ENCODE results near the gene RING1.
"Not testable (repeated sequence)": the region's sequence is repeated elsewhere in the genome, so short reads cannot be mapped to it uniquely, and the experiment has no call there.

The RING1 gene

DNA sequence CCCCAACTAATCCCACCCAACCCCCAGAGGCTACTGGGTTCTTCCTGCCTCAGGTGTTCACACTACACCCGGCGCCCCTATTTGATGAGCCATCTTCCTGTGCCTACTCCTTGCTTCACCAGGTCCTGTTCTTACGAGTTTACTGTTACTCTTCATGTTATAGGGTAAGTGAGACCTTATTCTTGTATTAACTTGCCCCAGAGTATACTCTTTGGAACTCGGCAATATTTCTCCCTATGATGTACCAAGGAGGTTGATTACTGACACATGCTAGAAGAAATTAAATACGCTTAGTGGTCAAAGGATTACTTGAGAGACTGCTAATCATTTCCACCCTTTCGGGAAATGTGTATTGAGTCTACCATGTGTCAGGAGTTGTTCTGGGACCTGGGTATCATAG, 8.9 kb downstream of the RING1 start:
- no peak overlapping the region for H3K27ac ChIP-seq (ENCODE audit: low read depth in 2 of 2, low read length in 2 of 2)
- H3K4me3 ChIP-seq (ENCODE audit: low read length in 2 of 2) = no peak overlapping the region
- peaks cover 10 to 25% of the 10 kb centered on the region in 2 donors for H3K27me3 ChIP-seq (ENCODE audit: control insufficient read depth in 2 of 2, insufficient read depth in 2 of 2, low read length in 2 of 2)
- peaks cover 5 to 12% of the 10 kb centered on the region in 2 donors for H3K4me1 ChIP-seq (ENCODE audit: control insufficient read depth in 2 of 2, insufficient read depth in 2 of 2, low read length in 2 of 2)
- no peaks in the 10 kb centered on the region for H3K36me3 ChIP-seq (ENCODE audit: control insufficient read depth in 2 of 2, insufficient read depth in 2 of 2, low read length in 2 of 2)
- no peaks in the 10 kb centered on the region for H3K9me3 ChIP-seq (ENCODE audit: control insufficient read depth in 2 of 2, low read length in 2 of 2)
- H3K9ac ChIP-seq (ENCODE audit: low read depth in 1 of 2, low read length in 2 of 2) = no peak overlapping the region

DNA sequence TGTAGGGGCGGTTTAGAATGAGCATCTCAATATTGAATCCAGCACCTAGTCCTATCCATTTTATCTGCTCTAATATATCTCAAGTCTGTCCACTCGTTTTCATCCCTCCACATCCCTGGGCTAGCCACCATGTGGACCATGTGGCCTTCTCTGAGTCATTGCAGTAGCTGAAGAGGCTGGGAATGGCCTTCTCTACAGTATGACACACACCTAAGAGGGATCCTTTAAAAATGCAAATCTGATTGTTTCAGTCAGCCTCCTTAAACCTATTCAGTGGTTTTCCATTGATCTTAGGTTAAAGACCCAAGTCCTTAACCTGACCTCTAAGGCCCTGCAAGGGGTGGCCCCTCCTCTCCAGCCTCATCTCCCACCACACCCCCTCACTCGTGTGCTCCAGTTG, 9.4 kb downstream of the RING1 start:
- Histone ChIP-seq H3K9ac (ENCODE audit: low read depth in 1 of 2, low read length in 2 of 2) (no peak overlapping the region), H3K4me1 (ENCODE audit: control insufficient read depth in 2 of 2, insufficient read depth in 2 of 2, low read length in 2 of 2) (peaks cover 5 to 11% of the 10 kb centered on the region in 2 donors), H3K27me3 (ENCODE audit: control insufficient read depth in 2 of 2, insufficient read depth in 2 of 2, low read length in 2 of 2) (peaks cover 10 to 22% of the 10 kb centered on the region in 2 donors), H3K4me3 (ENCODE audit: low read length in 2 of 2) (no peak overlapping the region), H3K9me3 (ENCODE audit: control insufficient read depth in 2 of 2, low read length in 2 of 2) (no peaks in the 10 kb centered on the region), H3K36me3 (ENCODE audit: control insufficient read depth in 2 of 2, insufficient read depth in 2 of 2, low read length in 2 of 2) (no peaks in the 10 kb centered on the region), H3K27ac (ENCODE audit: low read depth in 2 of 2, low read length in 2 of 2) (no peak overlapping the region)

DNA sequence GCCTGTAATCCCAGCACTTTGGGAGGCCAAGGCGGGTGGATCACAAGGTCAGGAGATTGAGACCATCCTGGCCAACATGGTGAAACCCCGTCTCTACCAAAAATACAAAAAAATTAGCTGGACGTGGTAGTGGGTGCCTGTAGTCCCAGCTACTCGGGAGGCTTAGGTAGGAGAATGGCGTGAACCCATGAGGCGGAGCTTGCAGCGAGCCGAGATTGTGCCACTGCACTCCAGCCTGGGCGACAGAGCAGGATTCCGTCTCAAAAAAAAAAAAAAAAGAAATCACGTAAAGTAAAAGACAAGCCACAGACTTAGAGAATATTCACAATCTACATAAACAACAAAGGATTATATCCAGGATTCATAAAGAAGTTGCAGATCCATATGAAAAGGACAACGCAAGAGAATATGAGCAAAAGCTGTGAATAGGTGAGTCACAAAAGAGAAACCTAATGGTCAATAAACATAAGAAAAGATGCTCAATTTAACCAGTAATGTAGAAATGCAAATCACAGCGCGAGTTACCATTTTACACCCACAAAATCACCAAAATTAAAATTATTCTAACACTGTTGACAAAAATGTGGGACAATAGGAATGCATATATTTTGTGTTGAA, 18.3 kb downstream of the RING1 start:
- not testable (repeated sequence) for H3K4me1 ChIP-seq (ENCODE audit: control insufficient read depth in 2 of 2, insufficient read depth in 2 of 2, low read length in 2 of 2); H3K36me3 ChIP-seq (ENCODE audit: control insufficient read depth in 2 of 2, insufficient read depth in 2 of 2, low read length in 2 of 2); H3K9ac ChIP-seq (ENCODE audit: low read depth in 1 of 2, low read length in 2 of 2); H3K9me3 ChIP-seq (ENCODE audit: control insufficient read depth in 2 of 2, low read length in 2 of 2); H3K4me3 ChIP-seq (ENCODE audit: low read length in 2 of 2); H3K27me3 ChIP-seq (ENCODE audit: control insufficient read depth in 2 of 2, insufficient read depth in 2 of 2, low read length in 2 of 2); H3K27ac ChIP-seq (ENCODE audit: low read depth in 2 of 2, low read length in 2 of 2)

DNA sequence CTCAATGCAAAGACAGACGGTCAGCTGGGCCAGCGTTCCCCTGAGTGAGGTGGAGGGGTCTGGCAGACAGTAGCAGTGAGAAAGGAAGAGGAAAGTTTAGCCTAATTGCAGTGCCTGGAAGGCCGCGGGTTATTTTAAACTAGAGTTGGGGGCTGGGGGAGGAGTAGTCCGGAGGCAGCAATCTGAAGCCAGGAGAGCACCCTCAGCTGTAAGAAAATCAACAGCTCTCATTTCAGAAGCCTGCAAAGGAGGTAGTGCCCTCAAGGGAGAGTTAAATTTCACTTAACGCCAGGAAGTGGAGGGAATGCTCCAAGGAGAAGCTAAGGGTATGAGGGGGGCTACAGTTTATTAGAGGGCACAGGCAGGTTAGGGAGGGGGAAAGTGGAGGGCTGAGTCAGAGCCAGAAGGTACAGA, 26.9 kb downstream of the RING1 start:
- Histone ChIP-seq H3K9me3 (ENCODE audit: control insufficient read depth in 2 of 2, low read length in 2 of 2) (no peaks in the 10 kb centered on the region), H3K27me3 (ENCODE audit: control insufficient read depth in 2 of 2, insufficient read depth in 2 of 2, low read length in 2 of 2) (peaks cover 3 to 9% of the 10 kb centered on the region in 2 donors), H3K9ac (ENCODE audit: low read depth in 1 of 2, low read length in 2 of 2) (no peak overlapping the region), H3K27ac (ENCODE audit: low read depth in 2 of 2, low read length in 2 of 2) (no peak overlapping the region), H3K4me1 (ENCODE audit: control insufficient read depth in 2 of 2, insufficient read depth in 2 of 2, low read length in 2 of 2) (no peaks in the 10 kb centered on the region), H3K36me3 (ENCODE audit: control insufficient read depth in 2 of 2, insufficient read depth in 2 of 2, low read length in 2 of 2) (no peaks in the 10 kb centered on the region), H3K4me3 (ENCODE audit: low read length in 2 of 2) (no peak overlapping the region)

DNA sequence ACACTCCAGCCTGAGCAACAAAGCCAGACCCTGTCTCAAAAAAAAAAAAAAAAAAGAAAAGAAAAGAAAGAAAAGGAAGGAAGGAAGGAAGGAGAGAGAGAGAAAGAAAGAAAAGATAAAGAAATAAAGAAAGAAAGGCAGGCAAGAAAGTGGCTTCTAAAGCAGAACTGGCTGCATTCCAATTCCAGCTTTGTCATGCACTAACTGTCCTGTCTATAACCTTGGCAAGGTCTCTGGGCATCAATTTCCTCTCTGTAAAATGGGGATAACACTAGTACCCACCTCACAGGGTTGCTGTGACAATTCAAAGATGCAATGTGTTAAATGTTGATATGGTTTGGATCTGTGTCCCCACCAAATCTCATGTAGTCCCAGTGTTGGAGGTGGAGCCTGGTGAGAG, 28.0 kb downstream of the RING1 start:
- no peaks in the 10 kb centered on the region for H3K9me3 ChIP-seq (ENCODE audit: control insufficient read depth in 2 of 2, low read length in 2 of 2)
- H3K36me3 ChIP-seq (ENCODE audit: control insufficient read depth in 2 of 2, insufficient read depth in 2 of 2, low read length in 2 of 2) = no peaks in the 10 kb centered on the region
- peaks cover 5 to 9% of the 10 kb centered on the region in 2 donors for H3K27me3 ChIP-seq (ENCODE audit: control insufficient read depth in 2 of 2, insufficient read depth in 2 of 2, low read length in 2 of 2)
- H3K4me1 ChIP-seq (ENCODE audit: control insufficient read depth in 2 of 2, insufficient read depth in 2 of 2, low read length in 2 of 2) = no peaks in the 10 kb centered on the region
- H3K27ac ChIP-seq (ENCODE audit: low read depth in 2 of 2, low read length in 2 of 2) = no peak overlapping the region
- no peak overlapping the region for H3K9ac ChIP-seq (ENCODE audit: low read depth in 1 of 2, low read length in 2 of 2)
- no peak overlapping the region for H3K4me3 ChIP-seq (ENCODE audit: low read length in 2 of 2)

DNA sequence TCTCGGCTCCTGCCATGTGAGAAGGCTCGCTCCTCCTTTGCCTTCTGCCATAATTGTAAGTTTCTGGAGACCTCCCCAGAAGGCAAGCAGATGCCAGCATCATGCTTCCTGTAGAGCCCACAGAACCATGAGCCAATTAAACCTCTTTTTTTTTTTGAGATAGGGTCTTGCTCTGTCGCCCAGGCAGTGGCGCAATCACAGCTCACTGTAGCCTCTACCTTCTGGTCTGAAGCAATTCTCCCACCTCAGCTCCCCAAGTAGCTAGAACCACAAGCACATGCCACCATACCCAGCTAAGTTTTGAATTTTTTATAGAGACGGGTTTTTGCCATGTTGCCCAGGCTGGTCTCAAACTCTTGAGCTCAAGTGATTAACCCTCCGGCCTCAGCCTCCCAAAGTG, 28.6 kb downstream of the RING1 start:
- H3K4me1 ChIP-seq (ENCODE audit: control insufficient read depth in 2 of 2, insufficient read depth in 2 of 2, low read length in 2 of 2) = no peaks in the 10 kb centered on the region
- no peak overlapping the region for H3K9ac ChIP-seq (ENCODE audit: low read depth in 1 of 2, low read length in 2 of 2)
- no peak overlapping the region for H3K4me3 ChIP-seq (ENCODE audit: low read length in 2 of 2)
- H3K27me3 ChIP-seq (ENCODE audit: control insufficient read depth in 2 of 2, insufficient read depth in 2 of 2, low read length in 2 of 2) = peaks cover 5 to 9% of the 10 kb centered on the region in 2 donors
- no peaks in the 10 kb centered on the region for H3K36me3 ChIP-seq (ENCODE audit: control insufficient read depth in 2 of 2, insufficient read depth in 2 of 2, low read length in 2 of 2)
- no peak overlapping the region for H3K27ac ChIP-seq (ENCODE audit: low read depth in 2 of 2, low read length in 2 of 2)
- no peaks in the 10 kb centered on the region for H3K9me3 ChIP-seq (ENCODE audit: control insufficient read depth in 2 of 2, low read length in 2 of 2)

DNA sequence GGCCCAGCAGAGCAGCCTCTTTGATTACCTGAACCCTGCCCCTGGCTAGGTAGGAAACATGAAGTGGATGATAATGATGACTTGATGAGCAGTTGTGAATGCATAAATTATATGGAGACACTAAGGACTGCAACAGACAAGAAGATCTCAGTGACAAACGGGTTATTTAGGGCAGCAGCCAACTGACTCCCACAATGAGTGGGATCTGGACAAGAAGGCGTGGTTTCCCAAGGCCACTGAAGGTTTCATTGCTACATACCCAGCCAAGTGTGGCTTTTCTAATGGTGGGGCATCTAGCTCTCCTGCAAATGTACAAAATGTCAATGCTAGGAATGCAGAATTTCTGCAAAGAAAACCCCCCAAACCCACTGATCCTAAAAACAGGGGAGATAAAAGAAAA, 29.4 kb downstream of the RING1 start:
- H3K4me3 ChIP-seq (ENCODE audit: low read length in 2 of 2) = no peak overlapping the region
- no peaks in the 10 kb centered on the region for H3K4me1 ChIP-seq (ENCODE audit: control insufficient read depth in 2 of 2, insufficient read depth in 2 of 2, low read length in 2 of 2)
- no peaks in the 10 kb centered on the region for H3K9me3 ChIP-seq (ENCODE audit: control insufficient read depth in 2 of 2, low read length in 2 of 2)
- H3K9ac ChIP-seq (ENCODE audit: low read depth in 1 of 2, low read length in 2 of 2) = no peak overlapping the region
- H3K27me3 ChIP-seq (ENCODE audit: control insufficient read depth in 2 of 2, insufficient read depth in 2 of 2, low read length in 2 of 2) = peaks cover 8 to 15% of the 10 kb centered on the region in 2 donors
- no peaks in the 10 kb centered on the region for H3K36me3 ChIP-seq (ENCODE audit: control insufficient read depth in 2 of 2, insufficient read depth in 2 of 2, low read length in 2 of 2)
- H3K27ac ChIP-seq (ENCODE audit: low read depth in 2 of 2, low read length in 2 of 2) = no peak overlapping the region

DNA sequence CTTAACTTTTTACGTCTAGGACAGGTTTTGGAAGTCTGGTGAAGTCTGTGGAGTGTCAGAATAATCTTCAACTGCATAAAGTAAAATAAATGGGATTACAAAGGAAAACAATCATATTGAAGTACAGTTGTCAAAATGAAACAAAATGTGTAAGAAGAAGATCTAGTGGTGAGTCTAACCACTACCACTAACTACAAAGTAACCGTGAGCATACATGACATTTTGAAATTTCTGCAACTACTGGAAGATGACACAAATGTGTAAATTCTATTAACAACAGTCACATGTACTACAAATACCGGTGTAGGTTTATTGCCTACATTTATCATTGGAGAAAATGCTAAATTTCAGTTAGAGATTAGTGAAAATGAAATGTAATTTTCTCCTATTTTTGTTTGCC, 33.7 kb downstream of the RING1 start:
- H3K9me3 ChIP-seq (ENCODE audit: control insufficient read depth in 2 of 2, low read length in 2 of 2) = no peaks in the 10 kb centered on the region
- H3K36me3 ChIP-seq (ENCODE audit: control insufficient read depth in 2 of 2, insufficient read depth in 2 of 2, low read length in 2 of 2) = no peaks in the 10 kb centered on the region
- peaks cover 5 to 11% of the 10 kb centered on the region in 2 donors for H3K27me3 ChIP-seq (ENCODE audit: control insufficient read depth in 2 of 2, insufficient read depth in 2 of 2, low read length in 2 of 2)
- H3K27ac ChIP-seq (ENCODE audit: low read depth in 2 of 2, low read length in 2 of 2) = no peak overlapping the region
- no peaks in the 10 kb centered on the region for H3K4me1 ChIP-seq (ENCODE audit: control insufficient read depth in 2 of 2, insufficient read depth in 2 of 2, low read length in 2 of 2)
- H3K4me3 ChIP-seq (ENCODE audit: low read length in 2 of 2) = no peak overlapping the region
- no peak overlapping the region for H3K9ac ChIP-seq (ENCODE audit: low read depth in 1 of 2, low read length in 2 of 2)

DNA sequence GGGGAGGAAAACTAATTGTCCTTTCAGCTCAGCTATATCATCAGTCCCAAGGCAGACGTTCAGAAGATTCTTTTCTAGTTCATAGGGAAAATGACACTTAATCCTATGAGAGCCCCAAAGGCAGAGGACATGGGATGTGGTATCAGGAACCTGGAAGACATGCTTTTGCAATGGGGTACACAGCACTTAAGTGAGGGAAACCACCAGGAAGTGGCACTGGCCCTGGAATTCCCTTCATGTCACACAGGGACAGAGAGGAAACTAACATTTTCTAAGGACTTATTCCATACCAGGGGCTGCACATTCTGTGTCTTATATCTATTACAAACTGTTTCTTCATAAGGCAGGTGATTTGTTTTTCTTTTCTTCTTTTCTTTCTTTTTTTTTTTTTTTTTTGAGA, 35.2 kb downstream of the RING1 start:
- no peaks in the 10 kb centered on the region for H3K36me3 ChIP-seq (ENCODE audit: control insufficient read depth in 2 of 2, insufficient read depth in 2 of 2, low read length in 2 of 2)
- H3K27ac ChIP-seq (ENCODE audit: low read depth in 2 of 2, low read length in 2 of 2) = no peak overlapping the region
- H3K9ac ChIP-seq (ENCODE audit: low read depth in 1 of 2, low read length in 2 of 2) = no peak overlapping the region
- H3K4me3 ChIP-seq (ENCODE audit: low read length in 2 of 2) = no peak overlapping the region
- H3K9me3 ChIP-seq (ENCODE audit: control insufficient read depth in 2 of 2, low read length in 2 of 2) = no peaks in the 10 kb centered on the region
- peaks cover 5 to 11% of the 10 kb centered on the region in 2 donors for H3K27me3 ChIP-seq (ENCODE audit: control insufficient read depth in 2 of 2, insufficient read depth in 2 of 2, low read length in 2 of 2)
- H3K4me1 ChIP-seq (ENCODE audit: control insufficient read depth in 2 of 2, insufficient read depth in 2 of 2, low read length in 2 of 2) = peaks cover 2 to 6% of the 10 kb centered on the region in 2 donors

DNA sequence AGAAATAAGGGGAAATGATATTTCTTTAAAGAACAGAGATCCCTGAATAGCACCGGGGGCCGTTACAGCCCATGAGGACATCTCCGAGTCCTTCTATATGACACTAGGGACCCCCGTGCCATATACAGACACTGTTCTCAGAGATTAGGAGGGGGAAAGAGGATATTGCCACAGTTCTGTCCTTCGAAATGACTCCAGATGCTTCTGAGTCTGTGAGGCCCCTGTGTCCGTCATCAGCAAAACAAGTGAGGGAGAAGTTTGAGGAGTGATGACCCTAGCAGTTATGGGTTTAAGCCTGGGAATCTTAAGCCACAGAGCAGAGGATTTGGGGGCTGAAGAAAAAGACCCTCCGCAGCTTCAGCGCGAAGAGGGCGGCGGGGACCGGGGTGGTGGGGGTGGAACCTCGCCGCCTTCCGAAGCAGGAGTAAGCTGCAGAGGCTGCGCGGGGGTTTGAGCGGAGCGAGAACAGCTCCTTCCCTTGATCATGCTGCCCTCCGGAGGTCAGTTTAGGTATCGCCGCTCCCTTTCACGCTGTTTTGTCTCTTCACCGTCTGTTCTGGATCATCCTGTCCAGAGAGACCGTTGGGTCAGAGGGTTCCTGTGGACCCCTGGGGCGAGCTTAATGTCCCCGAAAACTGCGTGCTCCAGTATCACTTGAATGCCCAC, 39.8 kb downstream of the RING1 start:
- Histone ChIP-seq H3K27ac (ENCODE audit: low read depth in 2 of 2, low read length in 2 of 2) (peak overlapping the region; percentile 85 to 93), H3K4me3 (ENCODE audit: low read length in 2 of 2) (peak overlapping the region; percentile 73 to 83), H3K9ac (ENCODE audit: low read depth in 1 of 2, low read length in 2 of 2) (peak overlapping the region; percentile 81 to 85), H3K4me1 (ENCODE audit: control insufficient read depth in 2 of 2, insufficient read depth in 2 of 2, low read length in 2 of 2) (peaks cover 17 to 21% of the 10 kb centered on the region in 2 donors), H3K36me3 (ENCODE audit: control insufficient read depth in 2 of 2, insufficient read depth in 2 of 2, low read length in 2 of 2) (peaks cover 0 to 14% of the 10 kb centered on the region in 2 donors), H3K27me3 (ENCODE audit: control insufficient read depth in 2 of 2, insufficient read depth in 2 of 2, low read length in 2 of 2) (no peaks in the 10 kb centered on the region), H3K9me3 (ENCODE audit: control insufficient read depth in 2 of 2, low read length in 2 of 2) (no peaks in the 10 kb centered on the region)

Measured in mucosa of rectum (tissue), 2 donors.